HEK293 (cell line): Measurements from ENCODE around the gene YBX3.

Source experiments
- CTCF ChIA-PET: fragments of 350-600 bp; formaldehyde crosslinking; extraction: SDS; loops from one replicate; lab custom pipeline; 2021; ENCODE audit warnings: antibody characterized with exemption; lab: Yijun Ruan, JAX
- POLR2A ChIA-PET: fragments of 300-600 bp; formaldehyde crosslinking; extraction: SDS; loops from one replicate; lab custom pipeline; 2020; ENCODE audit warnings: antibody characterized with exemption, inconsistent platforms; lab: Yijun Ruan, JAX
- H3K27ac ChIP-seq: fragments of 200-500 bp; sonication (Bioruptor generic); 2 replicates; pipeline ENCODE4 v1.5.1; 2014; ENCODE audit warnings: low read depth, low read length, control low read depth, inconsistent platforms; ENCODE audit errors: extremely low read depth
- H3K36me3 ChIP-seq, 2 experiments: fragments of 200-500 bp in 1 of 2; sonication (Bioruptor generic) in 1 of 2; 1 replicate in 1 of 2; 2 replicates in 1 of 2; pipeline ENCODE4 v1.5.1; 2014 to 2017; ENCODE audit warnings: inconsistent platforms in 2 of 2, low read length in 2 of 2; ENCODE audit not compliant: control insufficient read depth in 2 of 2, insufficient read depth in 1 of 2
- H3K4me1 ChIP-seq: fragments of 200-500 bp; sonication (Bioruptor generic); 2 replicates; pipeline ENCODE4 v1.5.1; 2014; ENCODE audit warnings: mild to moderate bottlenecking, low read length, inconsistent platforms; ENCODE audit not compliant: control insufficient read depth, insufficient read depth
- H3K4me3 ChIP-seq: 2 replicates; pipeline ENCODE4 v1.5.1; 2011; ENCODE audit warnings: low read depth, mild to moderate bottlenecking, control low read depth, low read length, moderate library complexity
- H3K9me3 ChIP-seq: fragments of 200-500 bp; sonication (Bioruptor generic); 2 replicates; pipeline ENCODE4 v1.5.1; 2014; ENCODE audit warnings: low read depth, low read length, inconsistent platforms; ENCODE audit not compliant: control insufficient read depth, insufficient read depth
- IKZF3 ChIP-seq: fragments of 450-650 bp; IDR thresholded peaks from 2 replicates; pipeline ENCODE4 v1.5.0; 2018; ENCODE audit warnings: missing biosample characterization, mild to moderate bottlenecking, missing genetic modification characterization, moderate library complexity
- INSM2 ChIP-seq: fragments of 450-650 bp; formaldehyde crosslinking; IDR thresholded peaks from 2 replicates; pipeline ENCODE4 v1.5.1; 2016; ENCODE audit warnings: missing biosample characterization, missing genetic modification characterization
- KLF10 ChIP-seq: fragments of 450-650 bp; IDR thresholded peaks from 2 replicates; pipeline ENCODE4 v1.5.1; 2018; ENCODE audit warnings: missing biosample characterization, mild to moderate bottlenecking, missing genetic modification characterization
- KLF17 ChIP-seq: fragments of 450-650 bp; formaldehyde crosslinking; IDR thresholded peaks from 2 replicates; pipeline ENCODE4 v1.5.1; 2016; ENCODE audit warnings: missing biosample characterization, missing genetic modification characterization
- SP2 ChIP-seq: fragments of 450-650 bp; formaldehyde crosslinking; IDR thresholded peaks from 2 replicates; pipeline ENCODE4 v1.5.1; 2016; ENCODE audit warnings: missing biosample characterization, missing genetic modification characterization
- TRIM28 ChIP-seq: IDR thresholded peaks from 2 replicates; pipeline ENCODE4 v1.6.1; 2011; ENCODE audit warnings: low read length, control low read depth, borderline replicate concordance
- ZBTB26 ChIP-seq: fragments of 450-650 bp; formaldehyde crosslinking; optimal IDR thresholded peaks from 2 replicates; pipeline ENCODE3; 2016; ENCODE audit warnings: missing biosample characterization, mild to moderate bottlenecking, missing genetic modification characterization
- ZEB2 ChIP-seq: fragments of 450-650 bp; formaldehyde crosslinking; IDR thresholded peaks from 2 replicates; pipeline ENCODE4 v1.5.1; 2016; ENCODE audit warnings: missing biosample characterization, missing genetic modification characterization
- ZFP37 ChIP-seq: fragments of 450-650 bp; formaldehyde crosslinking; IDR thresholded peaks from 2 replicates; pipeline ENCODE4 v1.5.1; 2016; ENCODE audit warnings: missing biosample characterization, missing genetic modification characterization
- ZIC2 ChIP-seq: fragments of 450-650 bp; formaldehyde crosslinking; IDR thresholded peaks from 2 replicates; pipeline ENCODE4 v1.5.1; 2016; ENCODE audit warnings: missing biosample characterization, missing genetic modification characterization
- ZNF140 ChIP-seq: fragments of 450-650 bp; formaldehyde crosslinking; IDR thresholded peaks from 2 replicates; pipeline ENCODE4 v1.5.1; 2016; ENCODE audit warnings: missing biosample characterization, missing genetic modification characterization
- ZNF155 ChIP-seq: fragments of 450-650 bp; formaldehyde crosslinking; IDR thresholded peaks from 2 replicates; pipeline ENCODE4 v1.5.1; 2016; ENCODE audit warnings: missing biosample characterization, missing genetic modification characterization
- ZNF16 ChIP-seq: fragments of 450-650 bp; formaldehyde crosslinking; IDR thresholded peaks from 2 replicates; pipeline ENCODE4 v1.5.1; 2016; ENCODE audit warnings: low read depth, missing biosample characterization, missing genetic modification characterization
- ZNF18 ChIP-seq: fragments of 450-650 bp; formaldehyde crosslinking; IDR thresholded peaks from 2 replicates; pipeline ENCODE4 v1.5.1; 2016; ENCODE audit warnings: missing biosample characterization, missing genetic modification characterization
- ZNF2 ChIP-seq: fragments of 450-650 bp; formaldehyde crosslinking; IDR thresholded peaks from 2 replicates; pipeline ENCODE4 v1.5.1; 2016; ENCODE audit warnings: missing biosample characterization, missing genetic modification characterization
- ZNF221 ChIP-seq: fragments of 450-650 bp; formaldehyde crosslinking; IDR thresholded peaks from 2 replicates; pipeline ENCODE4 v1.5.1; 2017; ENCODE audit warnings: missing biosample characterization, missing genetic modification characterization, borderline replicate concordance
- ZNF239 ChIP-seq: fragments of 450-650 bp; formaldehyde crosslinking; IDR thresholded peaks from 2 replicates; pipeline ENCODE4 v1.5.1; 2016; ENCODE audit warnings: missing biosample characterization, missing genetic modification characterization
- ZNF341 ChIP-seq: fragments of 450-650 bp; formaldehyde crosslinking; IDR thresholded peaks from 2 replicates; pipeline ENCODE4; 2016; ENCODE audit warnings: low read depth, missing biosample characterization, missing genetic modification characterization
- ZNF366 ChIP-seq: fragments of 450-650 bp; formaldehyde crosslinking; conservative IDR thresholded peaks from 2 replicates; pipeline ENCODE4 v1.5.1; 2016; ENCODE audit warnings: missing biosample characterization, missing genetic modification characterization
- ZNF37A ChIP-seq: fragments of 450-650 bp; IDR thresholded peaks from 2 replicates; pipeline ENCODE4 v1.5.1; 2018; ENCODE audit warnings: missing biosample characterization, missing genetic modification characterization
- ZNF391 ChIP-seq: fragments of 450-650 bp; formaldehyde crosslinking; IDR thresholded peaks from 2 replicates; pipeline ENCODE4 v1.5.1; 2016; ENCODE audit warnings: low read depth, missing biosample characterization, missing genetic modification characterization, borderline replicate concordance
- ZNF433 ChIP-seq: fragments of 450-650 bp; formaldehyde crosslinking; IDR thresholded peaks from 2 replicates; pipeline ENCODE4 v1.5.1; 2016; ENCODE audit warnings: missing biosample characterization, missing genetic modification characterization, low read depth
- ZNF521 ChIP-seq: fragments of 450-650 bp; formaldehyde crosslinking; IDR thresholded peaks from 2 replicates; pipeline ENCODE4 v1.5.1; 2017; ENCODE audit warnings: missing biosample characterization, mild to moderate bottlenecking, missing genetic modification characterization
- ZNF624 ChIP-seq: fragments of 450-650 bp; formaldehyde crosslinking; IDR thresholded peaks from 2 replicates; pipeline ENCODE4 v1.5.1; 2017; ENCODE audit warnings: missing biosample characterization, missing genetic modification characterization
- ZNF626 ChIP-seq: fragments of 450-650 bp; sonication (Bioruptor Pico); formaldehyde crosslinking; IDR thresholded peaks from 2 replicates; pipeline ENCODE4 v1.5.1; 2018; ENCODE audit warnings: missing biosample characterization, missing genetic modification characterization, inconsistent platforms
- ZNF629 ChIP-seq: fragments of 450-650 bp; formaldehyde crosslinking; IDR thresholded peaks from 2 replicates; pipeline ENCODE4 v1.5.1; 2017; ENCODE audit warnings: missing biosample characterization, missing genetic modification characterization
- ZNF692 ChIP-seq: fragments of 450-650 bp; formaldehyde crosslinking; IDR thresholded peaks from 2 replicates; pipeline ENCODE4 v1.5.1; 2016; ENCODE audit warnings: missing biosample characterization, missing genetic modification characterization
- ZNF701 ChIP-seq: fragments of 450-650 bp; formaldehyde crosslinking; IDR thresholded peaks from 2 replicates; pipeline ENCODE4 v1.5.1; 2016; ENCODE audit warnings: missing biosample characterization, missing genetic modification characterization
- ZNF747 ChIP-seq: fragments of 450-650 bp; formaldehyde crosslinking; IDR thresholded peaks from 2 replicates; pipeline ENCODE4 v1.5.1; 2016; ENCODE audit warnings: missing biosample characterization, missing genetic modification characterization

The YBX3 gene

GRCh38 chr12:10673659-10674384 is 49.3 kb downstream of the YBX3 start, which contains the start of gene STYK1 (continued):
- peak; percentile 54 for TF ChIP-seq ZBTB26 (tag by site-specific recombination)
- TF ChIP-seq ZNF433 = no peak
- no peak for TF ChIP-seq ZNF692 (tag by site-specific recombination)
- 0 out of 2 replicates have a peak, but pooled peaks have one; percentile 45 for TF ChIP-seq ZFP37 (tag by site-specific recombination)
- 0 out of 2 replicates have a peak, but pooled peaks have one; percentile 39 for TF ChIP-seq INSM2 (tag by site-specific recombination)
- no peak for TF ChIP-seq ZNF521 (tag by site-specific recombination)
- TF ChIP-seq ZNF626 (tag by site-specific recombination) = no peak
- TF ChIP-seq ZNF239 (tag by site-specific recombination) = no peak
- peak; percentile 70; the same call in 1 of the 2 replicates for TF ChIP-seq ZNF140 (tag by site-specific recombination)
- TF ChIP-seq ZNF341 (tag by site-specific recombination) = peak; percentile 79
- peak; percentile 93 for TF ChIP-seq ZEB2
- TF ChIP-seq ZNF221 (tag by site-specific recombination) = no peak
- peak; percentile 31; the same call in 1 of the 2 replicates for TF ChIP-seq KLF10 (tag by site-specific recombination)
- 0 out of 2 replicates have a peak, but pooled peaks have one; percentile 32 for TF ChIP-seq IKZF3 (tag by site-specific recombination)
- TF ChIP-seq ZNF629 (tag by site-specific recombination) = peak; percentile 48; the same call in 1 of the 2 replicates
- TF ChIP-seq ZNF37A = no peak
- no peak for TF ChIP-seq ZNF16 (tag by site-specific recombination)
- no peak for TF ChIP-seq ZNF155 (tag by site-specific recombination)
- no peak for TF ChIP-seq ZNF701
- TF ChIP-seq ZNF2 (tag by site-specific recombination) = peak; percentile 100
- no peak for TF ChIP-seq ZNF747 (tag by site-specific recombination)
- TF ChIP-seq SP2 (tag by site-specific recombination) = peak; percentile 95
- TF ChIP-seq, all 188 proteins: peak for 39

GRCh38 chr12:10672231-10672868 is 50.8 kb downstream of the YBX3 start:
- no peaks in the 10 kb centered on the region for H3K9me3 ChIP-seq
- H3K4me1 ChIP-seq = no peaks in the 10 kb centered on the region
- no peaks in the 10 kb centered on the region for H3K36me3 ChIP-seq
- ChIA-PET CTCF (interaction anchor here (0.7 to 0.8 kb wide), 2 partner anchors 78 to 280 kb away, joined by 3 read pairs; no protein-coding TSS in a partner anchor), POLR2A (no interaction called here)
- no peak overlapping the region for H3K27ac ChIP-seq
- no peak overlapping the region for H3K4me3 ChIP-seq
- TF ChIP-seq ZNF391 (tag by site-specific recombination) (no peak), TRIM28 (no peak), ZNF624 (tag by site-specific recombination) (no peak), ZNF18 (peak; percentile 63; the same call in 1 of the 2 replicates), KLF17 (no peak), ZNF521 (tag by site-specific recombination) (no peak), ZIC2 (tag by site-specific recombination) (no peak), ZNF366 (tag by site-specific recombination) (no peak), ZNF140 (tag by site-specific recombination) (no peak)
